ENCODE data around the gene RORC.
A peak's percentile ranks its signal among the peaks of the same experiment; 100 is the strongest.

Gene RORC

GRCh38 chr1:151838222-151839081, 6.8 kb upstream of the RORC start:
- H3K36me3 ChIP-seq (ENCODE audit: control insufficient read depth in 1 of 2, insufficient read depth in 2 of 2, low read length in 2 of 2): no peaks in the 10 kb centered on the region
- H3K9me3 ChIP-seq (ENCODE audit: control insufficient read depth in 1 of 2, low read length in 2 of 2): no peaks in the 10 kb centered on the region
- H3K9ac ChIP-seq (ENCODE audit: low read depth in 1 of 2, low read length in 2 of 2): no peak overlapping the region
- H3K4me3 ChIP-seq (ENCODE audit: low read depth in 1 of 2, low read length in 2 of 2): peak overlapping the region; percentile 63 to 79
- no peak overlapping the region for H3K27ac ChIP-seq (ENCODE audit: low read depth, low read length)
- no peaks in the 10 kb centered on the region for H3K27me3 ChIP-seq (ENCODE audit: control insufficient read depth in 1 of 2, insufficient read depth in 2 of 2, low read length in 2 of 2)
- peaks cover 49 to 52% of the 10 kb centered on the region in 2 donors for H3K4me1 ChIP-seq (ENCODE audit: control insufficient read depth in 1 of 2, insufficient read depth in 2 of 2, low read length in 2 of 2)

- Histone ChIP-seq H3K9ac (ENCODE audit: low read depth in 1 of 2, low read length in 2 of 2) (no peak overlapping the region), H3K27ac (ENCODE audit: low read depth, low read length) (no peak overlapping the region), H3K4me1 (ENCODE audit: control insufficient read depth in 1 of 2, insufficient read depth in 2 of 2, low read length in 2 of 2) (peaks cover 54 to 56% of the 10 kb centered on the region in 2 donors), H3K27me3 (ENCODE audit: control insufficient read depth in 1 of 2, insufficient read depth in 2 of 2, low read length in 2 of 2) (no peaks in the 10 kb centered on the region), H3K4me3 (ENCODE audit: low read depth in 1 of 2, low read length in 2 of 2) (no peak overlapping the region), H3K9me3 (ENCODE audit: control insufficient read depth in 1 of 2, low read length in 2 of 2) (no peaks in the 10 kb centered on the region), H3K36me3 (ENCODE audit: control insufficient read depth in 1 of 2, insufficient read depth in 2 of 2, low read length in 2 of 2) (no peaks in the 10 kb centered on the region)
These were observed 6.3 kb upstream of the RORC start for GRCh38 chr1:151837884-151838221.

- peak overlapping the region; percentile 48 for H3K27ac ChIP-seq (ENCODE audit: low read depth, low read length)
- no peaks in the 10 kb centered on the region for H3K27me3 ChIP-seq (ENCODE audit: control insufficient read depth in 1 of 2, insufficient read depth in 2 of 2, low read length in 2 of 2)
- H3K4me3 ChIP-seq (ENCODE audit: low read depth in 1 of 2, low read length in 2 of 2): no peak overlapping the region
- H3K9me3 ChIP-seq (ENCODE audit: control insufficient read depth in 1 of 2, low read length in 2 of 2): no peaks in the 10 kb centered on the region
- peaks cover 59 to 63% of the 10 kb centered on the region in 2 donors for H3K4me1 ChIP-seq (ENCODE audit: control insufficient read depth in 1 of 2, insufficient read depth in 2 of 2, low read length in 2 of 2)
- H3K36me3 ChIP-seq (ENCODE audit: control insufficient read depth in 1 of 2, insufficient read depth in 2 of 2, low read length in 2 of 2): no peaks in the 10 kb centered on the region
- H3K9ac ChIP-seq (ENCODE audit: low read depth in 1 of 2, low read length in 2 of 2): peak overlapping the region in 1 of 2 donors; percentile 18
These were observed 5.6 kb upstream of the RORC start for GRCh38 chr1:151837197-151837596.

- Histone ChIP-seq H3K9ac (ENCODE audit: low read depth in 1 of 2, low read length in 2 of 2) (no peak overlapping the region), H3K4me1 (ENCODE audit: control insufficient read depth in 1 of 2, insufficient read depth in 2 of 2, low read length in 2 of 2) (peaks cover 62 to 77% of the 10 kb centered on the region in 2 donors), H3K27me3 (ENCODE audit: control insufficient read depth in 1 of 2, insufficient read depth in 2 of 2, low read length in 2 of 2) (no peaks in the 10 kb centered on the region), H3K9me3 (ENCODE audit: control insufficient read depth in 1 of 2, low read length in 2 of 2) (no peaks in the 10 kb centered on the region), H3K27ac (ENCODE audit: low read depth, low read length) (no peak overlapping the region), H3K4me3 (ENCODE audit: low read depth in 1 of 2, low read length in 2 of 2) (no peak overlapping the region), H3K36me3 (ENCODE audit: control insufficient read depth in 1 of 2, insufficient read depth in 2 of 2, low read length in 2 of 2) (no peaks in the 10 kb centered on the region)
These were observed 4.0 kb upstream of the RORC start for GRCh38 chr1:151835596-151835995.

GRCh38 chr1:151834239-151834638, 2.6 kb upstream of the RORC start:
- Histone ChIP-seq H3K4me1 (ENCODE audit: control insufficient read depth in 1 of 2, insufficient read depth in 2 of 2, low read length in 2 of 2) (peaks cover 61 to 81% of the 10 kb centered on the region in 2 donors), H3K36me3 (ENCODE audit: control insufficient read depth in 1 of 2, insufficient read depth in 2 of 2, low read length in 2 of 2) (no peaks in the 10 kb centered on the region), H3K27ac (ENCODE audit: low read depth, low read length) (no peak overlapping the region), H3K9ac (ENCODE audit: low read depth in 1 of 2, low read length in 2 of 2) (peak overlapping the region in 1 of 2 donors; percentile 0), H3K4me3 (ENCODE audit: low read depth in 1 of 2, low read length in 2 of 2) (no peak overlapping the region), H3K27me3 (ENCODE audit: control insufficient read depth in 1 of 2, insufficient read depth in 2 of 2, low read length in 2 of 2) (no peaks in the 10 kb centered on the region), H3K9me3 (ENCODE audit: control insufficient read depth in 1 of 2, low read length in 2 of 2) (no peaks in the 10 kb centered on the region)

GRCh38 chr1:151833172-151833900, 1.7 kb upstream of the RORC start:
- Histone ChIP-seq H3K4me1 (ENCODE audit: control insufficient read depth in 1 of 2, insufficient read depth in 2 of 2, low read length in 2 of 2) (peaks cover 57 to 79% of the 10 kb centered on the region in 2 donors), H3K9me3 (ENCODE audit: control insufficient read depth in 1 of 2, low read length in 2 of 2) (no peaks in the 10 kb centered on the region), H3K27me3 (ENCODE audit: control insufficient read depth in 1 of 2, insufficient read depth in 2 of 2, low read length in 2 of 2) (no peaks in the 10 kb centered on the region), H3K27ac (ENCODE audit: low read depth, low read length) (no peak overlapping the region), H3K9ac (ENCODE audit: low read depth in 1 of 2, low read length in 2 of 2) (peak overlapping the region in 1 of 2 donors; percentile 0), H3K4me3 (ENCODE audit: low read depth in 1 of 2, low read length in 2 of 2) (peak overlapping the region; percentile 50 to 53), H3K36me3 (ENCODE audit: control insufficient read depth in 1 of 2, insufficient read depth in 2 of 2, low read length in 2 of 2) (peaks cover 0 to under 1% of the 10 kb centered on the region in 2 donors)

GRCh38 chr1:151832318-151832980, 847 bp upstream of the RORC start:
- H3K27ac ChIP-seq (ENCODE audit: low read depth, low read length): no peak overlapping the region
- H3K9ac ChIP-seq (ENCODE audit: low read depth in 1 of 2, low read length in 2 of 2): peak overlapping the region; percentile 82 to 87
- H3K4me1 ChIP-seq (ENCODE audit: control insufficient read depth in 1 of 2, insufficient read depth in 2 of 2, low read length in 2 of 2): peaks cover 55 to 79% of the 10 kb centered on the region in 2 donors
- no peaks in the 10 kb centered on the region for H3K9me3 ChIP-seq (ENCODE audit: control insufficient read depth in 1 of 2, low read length in 2 of 2)
- H3K27me3 ChIP-seq (ENCODE audit: control insufficient read depth in 1 of 2, insufficient read depth in 2 of 2, low read length in 2 of 2): no peaks in the 10 kb centered on the region
- H3K4me3 ChIP-seq (ENCODE audit: low read depth in 1 of 2, low read length in 2 of 2): peak overlapping the region; percentile 53 to 75
- H3K36me3 ChIP-seq (ENCODE audit: control insufficient read depth in 1 of 2, insufficient read depth in 2 of 2, low read length in 2 of 2): peaks cover 0 to 5% of the 10 kb centered on the region in 2 donors

GRCh38 chr1:151831256-151831591, 378 bp downstream of the RORC start:
- Histone ChIP-seq H3K27ac (ENCODE audit: low read depth, low read length) (peak overlapping the region; percentile 74), H3K9me3 (ENCODE audit: control insufficient read depth in 1 of 2, low read length in 2 of 2) (no peaks in the 10 kb centered on the region), H3K4me3 (ENCODE audit: low read depth in 1 of 2, low read length in 2 of 2) (peak overlapping the region; percentile 75 to 81), H3K9ac (ENCODE audit: low read depth in 1 of 2, low read length in 2 of 2) (peak overlapping the region; percentile 82 to 87), H3K36me3 (ENCODE audit: control insufficient read depth in 1 of 2, insufficient read depth in 2 of 2, low read length in 2 of 2) (peaks cover 0 to 5% of the 10 kb centered on the region in 2 donors), H3K27me3 (ENCODE audit: control insufficient read depth in 1 of 2, insufficient read depth in 2 of 2, low read length in 2 of 2) (no peaks in the 10 kb centered on the region), H3K4me1 (ENCODE audit: control insufficient read depth in 1 of 2, insufficient read depth in 2 of 2, low read length in 2 of 2) (peaks cover 45 to 68% of the 10 kb centered on the region in 2 donors)

- no peak overlapping the region for H3K4me3 ChIP-seq (ENCODE audit: low read depth in 1 of 2, low read length in 2 of 2)
- peaks cover 0 to 7% of the 10 kb centered on the region in 2 donors for H3K36me3 ChIP-seq (ENCODE audit: control insufficient read depth in 1 of 2, insufficient read depth in 2 of 2, low read length in 2 of 2)
- peak overlapping the region in 1 of 2 donors; percentile 43 for H3K9ac ChIP-seq (ENCODE audit: low read depth in 1 of 2, low read length in 2 of 2)
- H3K27me3 ChIP-seq (ENCODE audit: control insufficient read depth in 1 of 2, insufficient read depth in 2 of 2, low read length in 2 of 2): no peaks in the 10 kb centered on the region
- no peak overlapping the region for H3K27ac ChIP-seq (ENCODE audit: low read depth, low read length)
- peaks cover 40 to 60% of the 10 kb centered on the region in 2 donors for H3K4me1 ChIP-seq (ENCODE audit: control insufficient read depth in 1 of 2, insufficient read depth in 2 of 2, low read length in 2 of 2)
- no peaks in the 10 kb centered on the region for H3K9me3 ChIP-seq (ENCODE audit: control insufficient read depth in 1 of 2, low read length in 2 of 2)
These were observed 1.5 kb downstream of the RORC start for GRCh38 chr1:151830055-151830454.

Data from duodenal mucosa (tissue), 2 donors.